ENCODE data around the gene RTP3. TPM values are rescaled to one million over a fixed set of nuclear protein-coding genes. Genes with fewer than 3 reads are reported as not detected.
"Not testable (repeated sequence)": the region's sequence is repeated elsewhere in the genome, so short reads cannot be mapped to it uniquely, and the experiment has no call there.

The RTP3 gene
- total and polyA plus RNA-seq, 12 donors, result not detected

DNA sequence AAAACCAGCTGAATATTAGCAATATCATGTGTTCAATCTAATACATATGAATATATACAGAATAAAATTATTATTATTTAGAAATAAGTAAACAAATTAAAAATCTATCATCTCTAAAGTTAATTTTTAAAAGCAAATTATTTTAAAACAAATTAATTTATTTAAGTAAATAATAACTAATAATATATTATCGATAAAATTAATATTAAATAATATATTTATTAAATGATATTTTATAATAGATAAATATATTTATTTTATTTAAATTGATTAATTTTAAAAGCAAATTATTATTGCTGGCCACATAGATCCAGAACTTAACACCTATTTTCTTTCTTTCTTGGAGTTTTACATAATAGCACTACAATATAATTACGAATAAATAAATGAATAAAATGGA lies 22.2 kb downstream of the RTP3 start:
- 67 to 94% (median 92%) methylated on average over 2 of the region's 2 CpGs for WGBS, 4 donors
- Histone ChIP-seq H3K36me3 (replicated peaks in 1 of 2) (no peaks in the 10 kb centered on the region), H3K9me3 (replicated peaks in 1 of 3) (no peaks in the 10 kb centered on the region), H3K4me1 (replicated peaks in 1 of 2) (no peaks in the 10 kb centered on the region), H3K4me3 (no peak overlapping the region), H3K27me3 (no peaks in the 10 kb centered on the region), H3K27ac (no peak overlapping the region)
- TF ChIP-seq, protein P1, sequence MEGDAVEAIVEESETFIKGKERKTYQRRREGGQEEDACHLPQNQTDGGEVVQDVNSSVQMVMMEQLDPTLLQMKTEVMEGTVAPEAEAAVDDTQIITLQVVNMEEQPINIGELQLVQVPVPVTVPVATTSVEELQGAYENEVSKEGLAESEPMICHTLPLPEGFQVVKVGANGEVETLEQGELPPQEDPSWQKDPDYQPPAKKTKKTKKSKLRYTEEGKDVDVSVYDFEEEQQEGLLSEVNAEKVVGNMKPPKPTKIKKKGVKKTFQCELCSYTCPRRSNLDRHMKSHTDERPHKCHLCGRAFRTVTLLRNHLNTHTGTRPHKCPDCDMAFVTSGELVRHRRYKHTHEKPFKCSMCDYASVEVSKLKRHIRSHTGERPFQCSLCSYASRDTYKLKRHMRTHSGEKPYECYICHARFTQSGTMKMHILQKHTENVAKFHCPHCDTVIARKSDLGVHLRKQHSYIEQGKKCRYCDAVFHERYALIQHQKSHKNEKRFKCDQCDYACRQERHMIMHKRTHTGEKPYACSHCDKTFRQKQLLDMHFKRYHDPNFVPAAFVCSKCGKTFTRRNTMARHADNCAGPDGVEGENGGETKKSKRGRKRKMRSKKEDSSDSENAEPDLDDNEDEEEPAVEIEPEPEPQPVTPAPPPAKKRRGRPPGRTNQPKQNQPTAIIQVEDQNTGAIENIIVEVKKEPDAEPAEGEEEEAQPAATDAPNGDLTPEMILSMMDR (IDR thresholded peaks at IDR 0.05), result no peak
- no peak for TF ChIP-seq POLR2A (IDR thresholded peaks at IDR 0.05)
- intact Hi-C loops (cut with DNase I), result no loop called here
- no peak for DNase-seq

DNA sequence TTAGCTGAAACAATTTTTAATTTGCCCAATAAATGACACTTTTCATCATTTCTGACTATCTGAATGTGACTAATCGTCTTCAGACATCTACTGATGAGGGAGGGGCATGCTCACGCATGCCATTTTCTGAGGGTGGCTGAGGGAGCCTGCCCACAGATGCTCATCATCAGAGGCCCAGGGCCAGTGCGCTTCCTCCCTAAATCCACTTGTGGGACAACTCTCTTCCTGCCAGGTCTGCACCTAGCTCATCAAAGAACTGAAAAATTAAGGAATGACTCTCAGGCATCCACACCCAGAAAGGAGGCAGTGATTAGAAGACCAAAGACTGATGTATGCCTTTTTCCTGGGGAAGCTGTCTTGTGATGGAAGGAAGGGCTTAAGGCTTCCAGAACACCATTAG lies 22.8 kb downstream of the RTP3 start:
- Histone ChIP-seq H3K4me3 (no peak overlapping the region), H3K27ac (no peak overlapping the region), H3K36me3 (replicated peaks in 1 of 2) (no peaks in the 10 kb centered on the region), H3K9me3 (replicated peaks in 1 of 3) (no peaks in the 10 kb centered on the region), H3K27me3 (no peaks in the 10 kb centered on the region), H3K4me1 (replicated peaks in 1 of 2) (no peaks in the 10 kb centered on the region)
- intact Hi-C loops (cut with DNase I), result no loop called here
- WGBS, 4 donors, result 82 to 92% (median 84%) methylated on average over 3 of the region's 3 CpGs
- no peak for DNase-seq
- no peak for TF ChIP-seq POLR2A (IDR thresholded peaks at IDR 0.05)
- TF ChIP-seq, protein P1 (IDR thresholded peaks at IDR 0.05), result no peak

DNA sequence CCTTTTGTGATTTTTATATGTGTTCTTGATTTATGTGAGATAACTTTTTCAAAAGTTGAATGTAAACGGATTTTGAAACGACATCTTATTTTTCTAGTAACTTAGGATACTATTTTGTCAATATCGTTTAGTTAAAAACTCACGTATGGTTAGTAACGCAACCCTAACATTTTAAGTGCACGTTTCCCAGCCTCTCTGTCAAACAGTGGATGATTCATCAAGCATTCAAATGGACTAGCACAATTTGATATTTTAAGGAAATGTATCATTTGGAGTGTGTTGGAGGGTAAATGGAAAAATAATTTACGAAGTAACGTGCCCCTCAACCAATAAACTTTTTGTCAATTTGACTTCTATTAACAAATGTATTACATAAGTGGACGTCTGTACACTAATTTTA lies 23.3 kb downstream of the RTP3 start:
- 80 to 88% (median 86%) methylated on average over 9 of the region's 9 CpGs for WGBS, 4 donors
- Histone ChIP-seq H3K9me3 (replicated peaks in 1 of 3) (no peaks in the 10 kb centered on the region), H3K4me3 (no peak overlapping the region), H3K36me3 (replicated peaks in 1 of 2) (no peaks in the 10 kb centered on the region), H3K27ac (no peak overlapping the region), H3K4me1 (replicated peaks in 1 of 2) (no peaks in the 10 kb centered on the region), H3K27me3 (no peaks in the 10 kb centered on the region)
- TF ChIP-seq POLR2A (IDR thresholded peaks at IDR 0.05), result no peak
- TF ChIP-seq, protein P1 (IDR thresholded peaks at IDR 0.05), result no peak
- intact Hi-C loops (cut with DNase I), result no loop called here
- no peak for DNase-seq

DNA sequence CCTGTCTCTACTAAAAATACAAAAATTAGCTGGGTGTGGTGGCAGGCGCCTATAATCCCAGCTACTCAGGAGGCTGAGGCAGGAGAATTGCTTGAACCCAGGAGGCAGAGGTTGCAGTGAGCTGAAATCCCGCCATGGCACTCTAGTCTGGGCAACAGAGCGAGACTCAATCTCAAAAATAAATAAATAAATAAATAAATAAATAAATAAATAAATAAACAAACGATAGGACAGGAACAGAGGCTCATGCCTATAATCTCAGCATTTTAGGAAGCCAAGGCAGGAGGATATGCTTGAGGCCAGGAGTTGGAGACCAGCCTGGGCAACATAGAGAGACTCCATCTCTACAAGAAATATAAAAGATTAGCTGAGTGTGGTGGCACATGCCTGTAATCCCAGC lies 24.4 kb downstream of the RTP3 start:
- H3K27me3 ChIP-seq; H3K4me1 ChIP-seq (replicated peaks in 1 of 2); intact Hi-C loops (cut with DNase I); H3K4me3 ChIP-seq; H3K27ac ChIP-seq; DNase-seq; H3K9me3 ChIP-seq (replicated peaks in 1 of 3); H3K36me3 ChIP-seq (replicated peaks in 1 of 2): not testable (repeated sequence)
- 71 to 91% (median 80%) methylated on average over 4 of the region's 4 CpGs for WGBS, 4 donors

DNA sequence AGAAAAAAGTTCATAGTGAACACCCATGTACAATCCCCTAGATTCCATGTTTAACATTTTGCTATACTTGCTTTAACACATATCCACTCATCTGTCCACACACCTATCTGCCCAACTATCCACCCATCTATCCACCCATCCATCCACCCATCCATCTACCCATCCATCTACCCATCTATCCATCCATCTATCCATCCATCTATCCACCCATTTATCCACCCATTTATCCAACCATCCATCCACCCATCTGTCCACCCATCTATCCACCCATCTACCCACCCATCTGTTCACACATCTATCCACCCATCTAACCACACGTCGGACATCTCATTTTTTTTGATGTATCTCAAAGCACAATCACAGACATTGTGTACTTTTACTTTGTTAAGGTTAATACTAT lies 25.8 kb downstream of the RTP3 start:
- no peak for DNase-seq
- Histone ChIP-seq H3K4me3 (no peak overlapping the region), H3K9me3 (replicated peaks in 1 of 3) (no peaks in the 10 kb centered on the region), H3K4me1 (replicated peaks in 1 of 2) (no peaks in the 10 kb centered on the region), H3K27ac (no peak overlapping the region), H3K36me3 (replicated peaks in 1 of 2) (no peaks in the 10 kb centered on the region), H3K27me3 (no peaks in the 10 kb centered on the region)
- TF ChIP-seq, protein P1 (IDR thresholded peaks at IDR 0.05), result no peak
- no peak for TF ChIP-seq POLR2A (IDR thresholded peaks at IDR 0.05)
- WGBS, 4 donors, result 88 to 92% (median 90%) methylated on average over 2 of the region's 2 CpGs
- intact Hi-C loops (cut with DNase I), result no loop called here

All from adrenal gland (tissue), 12 donors.